Transverse colon (tissue), 3 donors: ENCODE data around the gene HSF5.

Source experiments
- EP300 ChIP-seq: sonication (generic); formaldehyde crosslinking; IDR thresholded peaks from one replicate; pipeline ENCODE4 v1.6.1; 2017; ENCODE audit warnings: antibody characterized with exemption, low read depth
- POLR2A ChIP-seq: fragments of 450-650 bp; IDR thresholded peaks from one replicate; pipeline ENCODE4 v1.6.1; 2016; ENCODE audit warnings: antibody characterized with exemption, mild to moderate bottlenecking, moderate library complexity
- TF ChIP-seq, protein P1 (sequence below), 5 experiments: fragments of 200-600 bp in 3 of 5; fragments of 450-650 bp in 2 of 5; sonication (generic) in 3 of 5; IDR thresholded peaks; 1 replicate in 2 of 5; 2 replicates in 3 of 5; pipeline ENCODE4 v1.5.1; 2016 to 2017; ENCODE audit warnings: antibody characterized with exemption in 5 of 5, inconsistent platforms in 3 of 5, mild to moderate bottlenecking in 2 of 5, moderate library complexity in 1 of 5

DNA sequence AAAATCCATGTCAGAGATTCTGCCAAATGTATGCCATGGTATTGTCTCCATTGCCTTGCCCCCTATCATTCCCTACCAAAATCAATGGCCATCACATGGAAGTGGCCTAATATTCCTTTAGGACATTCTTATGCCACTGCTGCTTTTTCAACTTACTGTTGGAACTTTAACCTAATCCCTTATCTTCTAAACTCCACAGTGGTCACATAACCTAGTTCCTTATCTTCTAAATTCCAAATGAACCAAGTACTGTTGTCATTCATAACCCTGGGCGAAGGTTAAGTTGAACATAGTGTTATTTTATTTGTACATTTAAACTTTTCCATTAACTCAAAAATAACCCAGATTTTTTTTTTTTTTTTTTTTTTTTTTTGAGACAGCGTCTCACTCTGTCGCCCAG lies 3.6 kb downstream of the HSF5 start:
- TF ChIP-seq, protein P1, sequence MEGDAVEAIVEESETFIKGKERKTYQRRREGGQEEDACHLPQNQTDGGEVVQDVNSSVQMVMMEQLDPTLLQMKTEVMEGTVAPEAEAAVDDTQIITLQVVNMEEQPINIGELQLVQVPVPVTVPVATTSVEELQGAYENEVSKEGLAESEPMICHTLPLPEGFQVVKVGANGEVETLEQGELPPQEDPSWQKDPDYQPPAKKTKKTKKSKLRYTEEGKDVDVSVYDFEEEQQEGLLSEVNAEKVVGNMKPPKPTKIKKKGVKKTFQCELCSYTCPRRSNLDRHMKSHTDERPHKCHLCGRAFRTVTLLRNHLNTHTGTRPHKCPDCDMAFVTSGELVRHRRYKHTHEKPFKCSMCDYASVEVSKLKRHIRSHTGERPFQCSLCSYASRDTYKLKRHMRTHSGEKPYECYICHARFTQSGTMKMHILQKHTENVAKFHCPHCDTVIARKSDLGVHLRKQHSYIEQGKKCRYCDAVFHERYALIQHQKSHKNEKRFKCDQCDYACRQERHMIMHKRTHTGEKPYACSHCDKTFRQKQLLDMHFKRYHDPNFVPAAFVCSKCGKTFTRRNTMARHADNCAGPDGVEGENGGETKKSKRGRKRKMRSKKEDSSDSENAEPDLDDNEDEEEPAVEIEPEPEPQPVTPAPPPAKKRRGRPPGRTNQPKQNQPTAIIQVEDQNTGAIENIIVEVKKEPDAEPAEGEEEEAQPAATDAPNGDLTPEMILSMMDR (IDR thresholded peaks at IDR 0.05): no peak
- no peak for TF ChIP-seq POLR2A
- TF ChIP-seq EP300: no peak
